HFF-Myc (cell line): ENCODE results near the gene PLAAT4.

ENCODE experiments used
- DNase-seq: peaks from one replicate; pipeline ENCODE4 v3.0.0-alpha.2; 2011; ENCODE audit warnings: low read depth; ENCODE audit errors: extremely low read depth
- H3K4me3 ChIP-seq: replicated peaks from 2 replicates; pipeline ENCODE4 v1.5.1; 2011; ENCODE audit warnings: low read depth, mild to moderate bottlenecking, control low read depth, low read length
- CTCF ChIP-seq: IDR thresholded peaks from 2 replicates; pipeline ENCODE4 v1.5.1; 2012; ENCODE audit warnings: mild to moderate bottlenecking, low read depth, low read length, control low read depth; ENCODE audit errors: missing control alignments

PLAAT4 gene

GRCh38 chr11:63551091-63551888, 14.7 kb downstream of the PLAAT4 start:
- H3K4me3 ChIP-seq = no peak overlapping the region
- no peak for TF ChIP-seq CTCF

GRCh38 chr11:63551889-63552266, 15.3 kb downstream of the PLAAT4 start:
- H3K4me3 ChIP-seq = no peak overlapping the region
- no peak for TF ChIP-seq CTCF
- DNase-seq = no peak

More at GRCh38 chr11:63551091-63551888, 14.7 kb downstream of the PLAAT4 start:
- no peak for DNase-seq

GRCh38 chr11:63552921-63553320, 16.3 kb downstream of the PLAAT4 start:
- no peak for DNase-seq
- no peak overlapping the region for H3K4me3 ChIP-seq
- TF ChIP-seq CTCF = no peak

- H3K4me3 ChIP-seq = no peak overlapping the region
- TF ChIP-seq CTCF = no peak
- DNase-seq = no peak
These were observed 17.2 kb downstream of the PLAAT4 start for GRCh38 chr11:63553759-63554158.

GRCh38 chr11:63554877-63555223, 18.2 kb downstream of the PLAAT4 start:
- DNase-seq = no peak
- no peak for TF ChIP-seq CTCF
- H3K4me3 ChIP-seq = no peak overlapping the region

GRCh38 chr11:63556404-63557013, 19.9 kb downstream of the PLAAT4 start:
- TF ChIP-seq CTCF = no peak
- no peak for DNase-seq

More at GRCh38 chr11:63556404-63557013, 19.9 kb downstream of the PLAAT4 start:
- no peak overlapping the region for H3K4me3 ChIP-seq
